RWPE2 (cell line): ENCODE measurements around the gene CEBPB.

Source experiments
- ATAC-seq: fragments of 200-7000 bp; cut with Tn5 transposase; 3 replicates; pipeline ENCODE4 v1.9.1; 2021; ENCODE audit warnings: low read depth
- DNase-seq: peaks from one replicate; pipeline ENCODE4 v3.0.0-alpha.2; 2020; ENCODE audit warnings: low spot score
- H3K27ac ChIP-seq: fragments of 450-650 bp; 2 replicates; pipeline ENCODE4 v1.5.1; 2017; ENCODE audit warnings: mild to moderate bottlenecking; ENCODE audit not compliant: poor library complexity, severe bottlenecking
- H3K27me3 ChIP-seq: fragments of 250-450 bp; sonication (Bioruptor Pico); 2 replicates; pipeline ENCODE4 v1.5.1; 2021; ENCODE audit warnings: mild to moderate bottlenecking, moderate library complexity; ENCODE audit not compliant: insufficient read depth, poor library complexity, severe bottlenecking
- H3K36me3 ChIP-seq: fragments of 250-450 bp; sonication (Bioruptor Pico); 2 replicates; pipeline ENCODE4 v1.5.1; 2020; ENCODE audit warnings: low read depth, mild to moderate bottlenecking, moderate library complexity
- H3K4me1 ChIP-seq: fragments of 250-450 bp; sonication (Bioruptor Pico); 2 replicates; pipeline ENCODE4 v1.5.1; 2021; ENCODE audit warnings: mild to moderate bottlenecking, moderate library complexity; ENCODE audit not compliant: insufficient read depth, poor library complexity, severe bottlenecking
- H3K4me3 ChIP-seq: fragments of 250-450 bp; sonication (Bioruptor Pico); 2 replicates; pipeline ENCODE4 v1.5.1; 2021; ENCODE audit warnings: mild to moderate bottlenecking, moderate library complexity; ENCODE audit not compliant: severe bottlenecking
- H3K9me3 ChIP-seq: fragments of 250-450 bp; sonication (Bioruptor Pico); 2 replicates; pipeline ENCODE4 v1.5.1; 2021; ENCODE audit warnings: mild to moderate bottlenecking, moderate library complexity; ENCODE audit not compliant: severe bottlenecking
- TF ChIP-seq, protein P1 (sequence below): fragments of 450-650 bp; IDR thresholded peaks from one replicate; pipeline ENCODE4 v1.5.1; 2017; ENCODE audit warnings: mild to moderate bottlenecking, moderate library complexity; ENCODE audit not compliant: poor library complexity, severe bottlenecking

The CEBPB gene

DNA sequence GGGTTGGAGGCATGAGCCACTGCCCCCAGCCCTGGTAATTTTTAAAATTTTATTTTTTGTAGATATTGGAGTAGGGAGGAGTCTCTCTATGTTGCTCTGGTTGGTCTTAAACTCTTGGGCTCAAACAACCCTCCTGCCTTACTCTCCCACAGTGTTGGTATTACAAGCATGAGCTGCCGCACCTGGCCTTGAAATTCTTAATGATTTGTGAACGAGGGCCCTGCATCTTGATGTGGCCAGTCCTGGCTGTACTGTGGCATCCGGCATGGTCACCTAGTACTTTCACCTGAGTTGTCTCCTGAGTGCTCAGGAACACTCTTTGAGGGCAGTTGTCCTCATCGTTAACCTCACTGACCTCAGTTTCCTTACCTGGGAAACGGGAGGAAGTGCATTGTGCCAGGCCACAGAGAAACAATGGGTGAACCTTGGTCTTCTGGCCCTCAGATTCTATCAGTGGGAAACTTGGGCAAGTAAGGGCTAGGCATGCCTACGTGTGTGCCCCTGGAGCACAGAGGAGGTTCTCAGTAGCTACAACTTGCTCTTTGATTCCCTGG lies 19.5 kb downstream of the CEBPB start:
- TF ChIP-seq, protein P1, sequence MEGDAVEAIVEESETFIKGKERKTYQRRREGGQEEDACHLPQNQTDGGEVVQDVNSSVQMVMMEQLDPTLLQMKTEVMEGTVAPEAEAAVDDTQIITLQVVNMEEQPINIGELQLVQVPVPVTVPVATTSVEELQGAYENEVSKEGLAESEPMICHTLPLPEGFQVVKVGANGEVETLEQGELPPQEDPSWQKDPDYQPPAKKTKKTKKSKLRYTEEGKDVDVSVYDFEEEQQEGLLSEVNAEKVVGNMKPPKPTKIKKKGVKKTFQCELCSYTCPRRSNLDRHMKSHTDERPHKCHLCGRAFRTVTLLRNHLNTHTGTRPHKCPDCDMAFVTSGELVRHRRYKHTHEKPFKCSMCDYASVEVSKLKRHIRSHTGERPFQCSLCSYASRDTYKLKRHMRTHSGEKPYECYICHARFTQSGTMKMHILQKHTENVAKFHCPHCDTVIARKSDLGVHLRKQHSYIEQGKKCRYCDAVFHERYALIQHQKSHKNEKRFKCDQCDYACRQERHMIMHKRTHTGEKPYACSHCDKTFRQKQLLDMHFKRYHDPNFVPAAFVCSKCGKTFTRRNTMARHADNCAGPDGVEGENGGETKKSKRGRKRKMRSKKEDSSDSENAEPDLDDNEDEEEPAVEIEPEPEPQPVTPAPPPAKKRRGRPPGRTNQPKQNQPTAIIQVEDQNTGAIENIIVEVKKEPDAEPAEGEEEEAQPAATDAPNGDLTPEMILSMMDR: no peak
- ATAC-seq: no peak
- H3K9me3 ChIP-seq: no peaks in the 10 kb centered on the region
- H3K4me1 ChIP-seq: no peaks in the 10 kb centered on the region
- H3K27ac ChIP-seq: no peak overlapping the region
- H3K36me3 ChIP-seq: no peaks in the 10 kb centered on the region
- no peaks in the 10 kb centered on the region for H3K27me3 ChIP-seq
- H3K4me3 ChIP-seq: no peak overlapping the region
- DNase-seq: no peak

DNA sequence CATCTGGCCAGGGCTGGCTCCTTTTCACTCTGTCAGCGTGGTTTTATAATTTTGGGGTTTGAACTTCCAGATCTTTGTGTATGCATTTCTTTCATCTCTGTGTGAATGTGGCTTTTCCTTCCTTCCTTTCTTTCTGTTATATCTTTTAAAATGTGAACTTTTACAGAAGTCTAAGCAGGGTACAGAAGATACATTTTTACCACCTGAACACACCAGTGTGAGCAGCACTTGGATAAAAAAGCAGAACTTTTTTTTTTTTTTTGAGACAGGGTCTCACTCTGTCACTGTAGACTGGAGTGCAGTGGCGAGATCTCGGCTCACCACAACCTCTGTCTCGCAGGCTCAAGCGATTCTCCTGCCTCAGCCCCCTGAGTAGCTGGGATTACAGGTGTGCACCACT lies 20.5 kb downstream of the CEBPB start:
- TF ChIP-seq, protein P1: no peak
- H3K4me1 ChIP-seq: no peaks in the 10 kb centered on the region
- no peaks in the 10 kb centered on the region for H3K9me3 ChIP-seq
- H3K27me3 ChIP-seq: no peaks in the 10 kb centered on the region
- H3K27ac ChIP-seq: no peak overlapping the region
- no peak overlapping the region for H3K4me3 ChIP-seq
- H3K36me3 ChIP-seq: no peaks in the 10 kb centered on the region
- ATAC-seq (no peak), DNase-seq (no peak)

- TF ChIP-seq, protein P1: no peak
- Histone ChIP-seq H3K4me3 (no peak overlapping the region), H3K27ac (no peak overlapping the region), H3K9me3 (no peaks in the 10 kb centered on the region), H3K27me3 (no peaks in the 10 kb centered on the region), H3K4me1 (no peaks in the 10 kb centered on the region), H3K36me3 (no peaks in the 10 kb centered on the region)
- DNase-seq (no peak), ATAC-seq (no peak)
Observed at GRCh38 chr20:50213531-50214106, 23.0 kb downstream of the CEBPB start.

DNA sequence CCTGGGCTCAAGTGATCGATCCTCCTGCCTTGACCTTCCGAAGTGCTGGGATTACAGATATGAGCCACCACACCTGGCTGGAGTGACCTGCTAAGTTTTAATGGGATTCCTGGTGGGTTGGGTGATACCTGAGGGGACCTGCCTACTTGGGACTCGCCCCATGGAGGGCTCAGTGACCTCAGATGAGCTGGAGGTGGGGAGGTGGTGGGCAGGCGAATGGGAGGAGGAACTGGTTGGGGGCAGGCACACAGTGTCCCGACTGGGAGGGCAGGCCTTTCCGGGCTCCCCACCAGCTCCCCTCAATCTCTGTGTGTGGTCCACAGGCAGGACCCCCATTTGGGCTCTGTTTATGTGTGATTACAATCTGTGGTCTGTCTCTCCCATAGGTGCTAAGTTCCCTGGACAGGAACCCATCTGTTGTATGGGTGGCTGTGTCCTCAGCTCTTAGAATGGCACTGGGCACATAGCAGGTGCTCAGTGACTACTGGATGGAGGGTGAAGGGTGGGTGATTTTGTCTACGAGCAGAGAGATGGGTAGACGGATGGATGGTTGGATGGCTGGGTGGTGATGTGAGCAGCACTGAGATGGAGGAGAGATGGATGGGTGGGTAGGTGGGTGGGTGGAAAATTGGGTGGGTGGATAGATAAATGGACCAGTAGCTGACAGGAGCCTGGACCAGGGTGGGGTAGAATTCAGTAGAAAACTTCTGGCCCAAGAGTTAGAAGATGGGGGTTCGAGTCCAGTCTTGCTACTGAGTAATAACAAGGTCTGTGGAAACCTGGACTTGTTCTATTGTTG lies 23.8 kb downstream of the CEBPB start:
- Histone ChIP-seq H3K36me3 (no peaks in the 10 kb centered on the region), H3K4me1 (no peaks in the 10 kb centered on the region), H3K4me3 (no peak overlapping the region), H3K9me3 (no peaks in the 10 kb centered on the region), H3K27me3 (no peaks in the 10 kb centered on the region), H3K27ac (no peak overlapping the region)
- TF ChIP-seq, protein P1: no peak
- DNase-seq (no peak), ATAC-seq (no peak)
